ENCODE data around the gene KRT86.
"Not testable (repeated sequence)": the region's sequence is repeated elsewhere in the genome, so short reads cannot be mapped to it uniquely, and the experiment has no call there.

The KRT86 gene

DNA sequence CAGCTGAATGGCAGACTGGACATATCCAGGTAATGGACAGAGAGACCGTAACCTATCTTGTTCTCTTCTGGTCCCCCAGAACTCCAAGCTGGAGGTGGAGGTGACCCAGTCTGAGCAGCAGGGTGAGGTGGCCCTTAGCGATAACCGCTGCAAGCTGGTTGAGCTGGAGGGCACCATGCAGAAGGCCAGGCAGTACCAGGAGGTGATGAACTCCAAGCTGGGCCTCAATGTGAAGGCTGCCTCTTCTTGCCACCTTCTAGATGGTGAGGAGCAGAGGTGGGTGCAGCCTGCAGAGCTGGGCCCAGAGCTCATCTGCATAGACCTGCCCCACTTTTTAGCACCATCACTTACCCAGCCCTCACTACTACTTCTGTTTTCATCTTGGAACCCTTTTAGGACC, 7.2 kb upstream of the KRT86 start:
- no peak for DNase-seq (ENCODE audit: extremely low read depth in 1 of 2, low read depth in 1 of 2)

DNA sequence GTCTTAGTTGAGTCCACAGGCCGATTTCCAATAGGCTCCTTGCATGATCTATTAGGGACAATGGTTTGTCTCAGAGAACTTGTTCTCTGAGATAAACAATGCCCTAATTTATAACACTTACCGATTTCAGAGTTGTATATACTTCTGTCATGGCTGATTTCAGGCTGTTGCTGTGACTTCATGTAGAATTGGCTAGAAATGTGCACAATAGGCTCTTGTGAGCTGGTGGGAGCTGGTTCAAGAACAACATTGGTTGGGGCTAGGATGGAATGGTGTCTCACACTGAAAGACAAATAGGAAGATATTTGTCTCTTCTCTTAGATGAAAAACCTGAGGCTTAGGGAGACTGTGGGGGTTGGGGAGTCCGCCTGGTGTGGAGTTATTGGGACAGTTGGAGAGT, 6.7 kb upstream of the KRT86 start:
- DNase-seq (ENCODE audit: extremely low read depth in 1 of 2, low read depth in 1 of 2): no peak

DNA sequence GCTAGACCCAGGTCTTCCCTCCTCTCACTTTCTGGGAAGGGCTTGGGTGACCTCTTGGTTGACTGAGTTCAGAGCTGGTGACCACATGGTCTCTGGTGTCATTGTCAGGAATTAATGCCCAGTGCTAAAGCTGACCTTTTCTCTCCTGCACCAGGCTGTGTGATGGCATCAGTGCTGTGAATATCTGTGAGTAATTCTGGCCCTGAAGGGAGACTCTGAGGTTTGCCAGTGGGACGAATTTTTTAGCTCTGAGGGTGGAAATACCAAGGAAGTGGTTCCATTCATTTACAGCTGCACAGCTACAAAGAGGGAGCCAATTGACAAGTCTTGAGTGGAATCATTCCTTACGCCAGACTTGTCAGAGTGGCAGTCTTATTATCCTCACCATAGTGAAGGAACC, 6.2 kb upstream of the KRT86 start:
- DNase-seq (ENCODE audit: extremely low read depth in 1 of 2, low read depth in 1 of 2): no peak

- DNase-seq (ENCODE audit: extremely low read depth in 1 of 2, low read depth in 1 of 2): no peak
Measured at GRCh38 chr12:52270541-52271070, 3.8 kb upstream of the KRT86 start.

- DNase-seq (ENCODE audit: extremely low read depth in 1 of 2, low read depth in 1 of 2): no peak
Measured at GRCh38 chr12:52271158-52271557, 3.3 kb upstream of the KRT86 start.

GRCh38 chr12:52275686-52276085, 1.2 kb downstream of the KRT86 start:
- DNase-seq (ENCODE audit: extremely low read depth in 1 of 2, low read depth in 1 of 2): no peak

- DNase-seq (ENCODE audit: extremely low read depth in 1 of 2, low read depth in 1 of 2): no peak
Measured at GRCh38 chr12:52277486-52278245, 3.2 kb downstream of the KRT86 start.

- peak; percentile 22 to 52 for DNase-seq (ENCODE audit: extremely low read depth in 1 of 2, low read depth in 1 of 2)
Measured at GRCh38 chr12:52278575-52279421, 4.4 kb downstream of the KRT86 start.

DNA sequence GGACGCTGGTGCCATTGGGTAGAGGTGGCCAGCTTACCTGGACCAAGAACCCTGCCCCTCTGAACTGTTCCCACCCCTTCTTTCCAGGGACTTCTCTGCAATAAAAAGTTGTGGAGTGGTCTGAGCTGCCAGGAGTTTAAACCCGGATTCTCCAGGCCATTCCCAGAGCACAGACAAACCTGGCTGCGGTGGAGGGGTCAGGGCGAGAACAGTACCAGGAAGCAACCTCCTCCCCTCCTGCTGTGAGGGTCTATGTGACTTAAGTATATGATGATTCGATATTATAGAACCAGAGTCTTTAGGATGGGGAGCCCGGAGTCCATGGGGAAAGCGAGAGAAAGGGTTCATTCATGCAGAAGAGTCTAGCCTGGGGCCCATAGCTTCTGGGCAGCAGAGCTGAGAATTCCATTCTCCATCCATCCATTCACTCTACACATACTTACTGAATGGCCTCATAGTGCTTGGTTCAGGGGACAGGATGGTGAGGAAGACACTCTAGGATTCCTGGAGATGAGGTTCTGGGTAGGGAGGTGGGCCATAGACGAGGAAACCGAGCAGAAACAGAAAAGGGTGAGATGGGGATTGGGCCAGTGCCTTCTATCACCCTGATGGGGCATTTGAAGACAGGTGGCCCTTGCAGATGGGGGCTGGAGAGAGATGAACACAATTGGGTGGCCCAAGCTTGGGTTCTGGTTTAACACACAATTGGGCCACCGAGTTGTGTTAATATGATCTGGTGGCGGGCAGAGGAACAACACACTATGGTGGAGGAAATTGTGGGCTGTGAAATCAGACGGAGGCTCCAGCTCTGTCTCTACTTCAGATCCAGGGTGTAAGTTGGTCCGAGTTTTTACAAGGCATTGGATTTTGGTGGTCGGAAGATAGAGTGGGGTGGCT, 5.2 kb downstream of the KRT86 start:
- DNase-seq (ENCODE audit: extremely low read depth in 1 of 2, low read depth in 1 of 2): no peak

DNA sequence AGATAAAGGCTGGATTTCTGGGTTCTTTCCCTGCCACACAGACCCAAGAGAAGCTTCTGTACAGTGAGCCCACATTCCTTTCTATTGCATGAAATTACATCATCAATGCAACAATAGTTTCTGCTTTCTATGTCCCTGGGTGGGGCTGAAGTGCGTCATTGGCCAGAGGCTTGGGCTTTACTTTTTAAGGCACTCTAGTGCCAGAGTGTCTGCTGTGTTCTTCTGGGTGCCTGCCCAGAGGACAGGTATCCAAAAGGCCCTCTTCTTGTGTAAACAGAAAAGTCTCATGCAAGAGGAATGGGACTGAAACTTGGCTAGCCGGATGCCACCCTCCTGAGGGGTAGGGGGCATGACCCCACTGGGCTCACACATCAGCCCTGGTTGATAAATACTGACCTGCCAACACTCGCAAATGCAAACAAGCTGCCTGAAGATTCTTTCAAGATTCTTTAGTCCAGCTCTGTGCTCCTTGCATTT, 5.9 kb downstream of the KRT86 start:
- DNase-seq (ENCODE audit: extremely low read depth in 1 of 2, low read depth in 1 of 2): no peak

DNA sequence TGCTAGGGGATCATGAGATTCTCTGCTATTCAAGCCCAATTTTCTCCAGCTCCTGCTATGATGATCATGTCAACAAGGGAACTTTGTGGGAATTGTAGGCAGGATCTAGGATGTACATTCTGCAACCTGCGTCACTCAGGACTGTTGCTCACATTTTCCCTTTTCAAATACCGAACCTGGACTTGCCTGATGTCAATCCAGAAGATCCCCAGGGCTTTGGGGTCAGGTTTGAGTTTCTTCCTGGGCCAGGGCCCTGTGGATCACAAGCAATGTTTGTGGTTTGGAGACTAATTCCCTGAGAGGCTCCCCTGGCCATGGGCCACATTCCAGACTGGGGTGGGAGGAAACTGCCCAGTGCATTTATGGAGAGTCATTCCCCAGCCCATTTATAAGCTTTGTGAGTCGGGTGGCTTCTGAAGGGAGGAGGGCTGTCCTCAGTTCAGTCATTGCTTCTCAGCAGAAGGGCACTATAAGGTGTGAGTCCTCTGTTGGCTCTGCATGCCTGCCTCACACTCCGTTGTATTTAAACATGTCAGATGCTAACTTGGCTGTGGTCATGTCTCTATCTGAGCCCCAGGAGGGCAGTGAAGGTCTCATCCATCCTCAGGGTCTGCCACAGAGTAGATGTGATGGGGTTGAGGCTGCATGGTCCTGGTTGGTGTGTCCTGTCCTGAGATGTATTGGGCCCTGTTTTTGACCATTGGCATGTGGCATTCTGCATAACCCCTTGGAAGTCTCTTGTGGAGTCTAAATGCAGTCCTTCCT, 6.5 kb downstream of the KRT86 start:
- no peak for DNase-seq (ENCODE audit: extremely low read depth in 1 of 2, low read depth in 1 of 2)

GRCh38 chr12:52284562-52285171, 10.2 kb downstream of the KRT86 start:
- no peak for DNase-seq (ENCODE audit: extremely low read depth in 1 of 2, low read depth in 1 of 2)

DNA sequence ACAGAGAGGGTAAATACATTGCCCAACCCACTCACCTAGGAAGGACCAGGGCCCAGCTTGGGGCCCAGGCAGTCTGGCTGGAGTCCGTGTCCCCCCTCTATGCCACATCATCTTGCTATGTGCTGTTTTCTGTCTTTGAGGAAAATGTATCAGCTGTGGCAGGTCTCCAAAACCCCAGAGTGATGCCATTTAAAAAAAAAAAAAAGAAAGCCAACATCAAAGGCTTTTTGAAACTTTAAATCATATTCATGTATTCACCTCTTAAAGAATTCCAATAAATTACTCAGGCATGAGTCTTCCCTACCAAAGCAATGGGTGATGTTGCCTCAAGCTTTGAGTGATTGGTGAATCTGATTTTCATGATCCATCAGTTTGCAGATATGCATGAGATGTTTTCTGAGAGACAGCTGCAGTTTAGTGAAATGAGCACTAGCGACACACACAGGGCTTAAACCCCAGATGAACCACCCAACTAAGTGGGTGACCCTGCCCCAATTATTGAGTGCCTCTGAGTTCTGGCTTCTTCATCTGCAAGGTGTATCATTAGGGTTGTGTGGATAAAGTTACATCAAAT, 10.8 kb downstream of the KRT86 start:
- DNase-seq (ENCODE audit: extremely low read depth in 1 of 2, low read depth in 1 of 2): no peak

DNA sequence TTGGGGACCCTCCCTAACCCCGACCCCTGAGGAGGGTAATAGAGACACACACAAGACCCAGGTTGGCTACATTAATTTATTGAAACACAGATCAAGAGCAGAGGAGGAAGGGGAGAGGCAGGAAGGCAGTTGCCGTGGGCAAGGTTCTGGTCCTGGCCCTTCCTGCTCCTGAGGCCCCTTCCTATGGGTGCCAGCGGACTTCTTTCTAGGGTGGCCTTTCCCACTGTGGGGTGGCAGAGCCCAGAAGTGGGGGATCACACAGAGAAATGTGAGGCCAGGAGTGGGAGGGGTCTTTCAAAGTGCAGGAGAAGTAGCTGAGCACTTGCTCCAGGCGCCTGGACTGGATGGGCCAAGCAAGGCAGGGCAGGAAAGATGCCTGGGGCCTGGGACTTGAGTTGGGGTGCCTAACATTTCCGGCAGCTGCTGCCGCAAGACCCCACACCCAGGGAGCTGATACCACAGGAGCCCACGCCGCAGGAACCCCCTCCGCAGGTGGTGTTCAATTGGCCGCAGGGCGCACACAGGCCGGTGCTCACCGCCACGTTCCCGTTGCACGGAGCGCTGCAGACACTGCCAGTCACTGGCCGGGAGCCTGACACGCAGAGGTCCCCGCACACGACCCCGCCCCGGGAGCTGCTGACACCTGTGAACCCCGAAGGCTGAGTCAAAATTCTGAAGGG, 11.5 kb downstream of the KRT86 start:
- DNase-seq (ENCODE audit: extremely low read depth in 1 of 2, low read depth in 1 of 2): no peak

DNA sequence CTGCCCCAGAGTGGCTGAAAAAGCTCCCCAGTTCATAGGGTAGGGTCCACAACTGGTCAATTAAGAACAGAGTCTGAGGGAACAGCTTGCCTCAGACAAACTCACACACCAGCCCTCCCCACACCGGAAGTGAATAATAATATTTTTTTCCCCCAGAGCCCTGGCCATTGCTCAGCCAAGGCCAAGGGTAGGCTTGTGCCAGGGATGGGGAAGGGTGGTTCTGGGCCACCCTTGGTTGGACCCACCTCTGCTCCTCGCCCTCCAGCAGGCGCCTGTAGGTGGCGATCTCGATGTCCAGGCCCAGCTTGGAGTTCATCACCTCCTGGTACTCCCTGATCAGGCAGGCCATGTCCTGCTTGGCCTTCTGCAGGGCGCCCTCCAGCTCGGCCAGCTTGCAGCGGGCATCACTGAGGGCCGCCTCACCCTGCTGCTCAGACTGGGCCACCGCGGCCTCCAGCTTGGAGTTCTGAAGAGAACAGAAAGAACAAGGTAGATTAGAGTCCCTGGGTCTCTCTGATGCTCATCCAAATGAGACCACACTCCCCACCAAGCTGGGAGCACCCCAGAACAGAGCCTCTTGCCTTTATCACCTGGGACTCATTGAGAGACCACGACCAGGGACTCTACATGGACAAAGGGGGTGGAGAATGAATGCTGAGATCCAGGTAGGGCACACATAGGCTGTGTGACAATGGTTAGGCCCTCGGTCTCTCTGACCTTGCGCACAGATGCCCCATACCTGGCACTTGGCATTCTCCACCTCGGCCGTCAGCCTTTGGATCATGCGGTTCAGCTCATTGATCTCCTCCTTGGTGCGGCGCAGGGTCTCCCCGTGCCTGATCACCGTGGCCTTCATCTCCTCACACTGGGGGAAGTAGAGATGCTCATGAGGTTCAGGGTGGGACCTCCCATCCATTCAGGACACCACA, 12.7 kb downstream of the KRT86 start:
- DNase-seq (ENCODE audit: extremely low read depth in 1 of 2, low read depth in 1 of 2): not testable (repeated sequence)

DNA sequence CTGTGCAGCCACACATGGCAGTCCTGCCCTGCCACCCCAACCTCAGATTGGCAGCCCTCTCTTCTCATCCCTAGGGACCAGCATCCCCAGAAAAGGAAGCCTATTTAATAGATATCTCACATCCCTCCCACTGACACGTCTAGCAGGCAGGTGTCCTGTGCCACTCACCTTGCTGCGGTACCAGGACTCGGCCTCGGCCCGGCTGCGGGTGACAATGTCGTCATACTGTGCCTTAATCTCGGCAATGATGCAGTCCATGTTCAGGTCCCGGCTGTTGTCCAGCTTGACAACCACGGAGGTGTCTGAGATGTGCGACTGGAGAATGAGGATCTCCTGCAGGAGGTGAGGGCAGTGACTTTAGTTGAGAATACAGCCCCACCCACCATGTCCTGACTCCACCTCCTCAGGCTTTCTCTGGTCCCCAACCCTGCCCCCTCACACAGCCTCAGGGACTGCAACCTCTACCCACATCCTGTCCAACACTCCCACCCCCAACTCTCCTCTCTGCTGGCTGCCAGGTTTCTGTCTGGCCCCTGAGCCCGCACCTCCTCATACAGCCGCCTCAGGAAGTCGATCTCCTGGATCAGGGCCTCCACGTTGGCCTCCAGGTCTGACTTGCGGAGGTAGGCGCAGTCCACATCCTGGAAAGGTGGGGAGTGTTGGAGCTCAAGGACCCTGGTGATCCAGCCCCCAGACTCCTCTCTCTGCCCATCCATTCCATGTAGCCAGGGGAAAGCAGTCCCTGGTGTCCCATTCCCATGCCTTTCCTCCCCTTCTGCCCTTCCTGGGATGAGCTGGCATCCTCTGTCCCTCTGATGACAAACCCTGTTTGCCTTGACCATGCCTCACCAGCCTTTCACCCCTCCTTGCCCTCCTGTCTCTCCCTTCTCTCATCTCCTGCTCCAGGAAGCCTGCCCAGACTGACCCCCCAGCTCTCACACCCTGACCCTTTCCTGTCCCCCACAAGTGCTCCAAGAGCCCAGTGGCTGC, 13.7 kb downstream of the KRT86 start:
- DNase-seq (ENCODE audit: extremely low read depth in 1 of 2, low read depth in 1 of 2): not testable (repeated sequence)

Data from stimulated activated CD8-positive, alpha-beta memory T cell treated with anti-CD3 and anti-CD28 coated beads, Interleukin-7, amount 100 ng/mL, for 48 hours (primary cell).